Measurements from ENCODE around the gene GART. TPM values are rescaled to one million over a fixed set of nuclear protein-coding genes. Genes with fewer than 3 reads are reported as not detected.
"Not testable (repeated sequence)": the region's sequence is repeated elsewhere in the genome, so short reads cannot be mapped to it uniquely, and the experiment has no call there.

GART gene
- total and polyA plus RNA-seq, 2 experiments from 2014 or later: 54.6 to 61.8 TPM

DNA sequence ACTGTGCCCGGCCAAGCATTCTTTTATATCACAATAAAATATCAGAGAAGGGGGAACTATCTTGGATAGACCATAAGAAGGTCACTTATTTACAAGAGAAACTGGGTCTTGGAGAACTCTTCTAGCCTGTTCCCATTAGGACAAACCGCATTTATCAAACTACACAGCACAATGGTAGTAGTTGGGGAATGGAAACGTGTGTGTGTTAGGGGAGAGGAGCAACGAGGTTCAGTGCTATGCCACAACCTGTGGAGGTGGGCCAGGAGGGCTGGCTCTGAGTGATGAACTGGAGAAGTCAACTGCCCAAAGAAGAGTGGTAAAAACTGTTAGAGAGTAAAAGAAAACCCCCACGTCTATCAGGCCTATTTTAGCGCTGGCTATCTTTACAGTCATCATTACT lies 45.0 kb upstream of the GART start:
- H2AFZ ChIP-seq: no peak overlapping the region
- H3K9me3 ChIP-seq (ENCODE audit: low read depth): no peaks in the 10 kb centered on the region
- H3K9ac ChIP-seq: peak overlapping the region; percentile 91
- in situ Hi-C loops (cut with MboI): no loop called here
- H3K4me3 ChIP-seq: peak overlapping the region; percentile 83
- peaks cover 41% of the 10 kb centered on the region for H3K79me2 ChIP-seq (ENCODE audit: insufficient read depth)
- H3K4me1 ChIP-seq (ENCODE audit: insufficient read depth): peaks cover 14% of the 10 kb centered on the region
- peaks cover 35% of the 10 kb centered on the region for H3F3A ChIP-seq (ENCODE audit: insufficient read depth)
- H3K36me3 ChIP-seq (ENCODE audit: low read depth): peaks cover 19% of the 10 kb centered on the region
- 73 to 75% methylated on average over 6 of the region's 6 CpGs for WGBS, 2 experiments (ENCODE audit: low coverage in 1 of 2, low lambda C conversion rate in 2 of 2, missing lambda C conversion rate in 2 of 2)
- H3K27me3 ChIP-seq (replicated peaks; ENCODE audit: insufficient read depth): no peaks in the 10 kb centered on the region
- no peak overlapping the region for H3K27ac ChIP-seq
- H3K9me2 ChIP-seq (ENCODE audit: insufficient read depth): no peaks in the 10 kb centered on the region
- no peaks in the 10 kb centered on the region for H4K20me1 ChIP-seq (ENCODE audit: insufficient read depth)
- DNase-seq: no peak
- TF ChIP-seq EZH2phosphoT487 (IDR thresholded peaks at IDR 0.05; ENCODE audit: insufficient read depth, low read depth) (no peak), EZH2 (IDR thresholded peaks at IDR 0.05; ENCODE audit: insufficient read depth, poor library complexity, severe bottlenecking) (no peak)
- peak overlapping the region; percentile 90 for H3K4me2 ChIP-seq (ENCODE audit: unreplicated experiment)

DNA sequence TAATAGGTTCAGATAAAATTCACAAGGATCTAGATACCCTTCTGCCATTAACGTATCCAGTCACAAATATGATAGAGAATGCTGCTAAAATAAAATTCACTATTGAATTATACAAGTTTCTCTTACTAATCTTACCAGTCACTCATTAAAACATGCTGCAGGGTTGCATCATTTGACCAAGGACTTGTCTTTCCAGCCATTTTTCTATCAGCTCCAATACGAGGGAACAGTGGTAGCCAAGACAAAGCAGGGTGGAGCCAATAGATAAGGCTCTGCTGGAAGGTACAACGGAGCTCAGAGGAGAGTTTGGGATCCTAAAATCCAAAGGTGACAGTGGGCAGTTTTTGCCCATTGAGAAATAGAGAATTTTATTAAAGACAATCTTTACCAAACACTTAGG lies 42.5 kb upstream of the GART start:
- Histone ChIP-seq H3K9me2 (ENCODE audit: insufficient read depth) (no peaks in the 10 kb centered on the region), H2AFZ (no peak overlapping the region), H3K36me3 (ENCODE audit: low read depth) (peaks cover 22% of the 10 kb centered on the region), H3K9ac (no peak overlapping the region), H3K4me3 (no peak overlapping the region), H3K27me3 (replicated peaks; ENCODE audit: insufficient read depth) (no peaks in the 10 kb centered on the region), H3K4me2 (ENCODE audit: unreplicated experiment) (no peak overlapping the region), H3K9me3 (ENCODE audit: low read depth) (no peaks in the 10 kb centered on the region), H4K20me1 (ENCODE audit: insufficient read depth) (no peaks in the 10 kb centered on the region), H3K27ac (no peak overlapping the region), H3K4me1 (ENCODE audit: insufficient read depth) (peaks cover 16% of the 10 kb centered on the region), H3F3A (ENCODE audit: insufficient read depth) (peaks cover 35% of the 10 kb centered on the region), H3K79me2 (ENCODE audit: insufficient read depth) (peaks cover 41% of the 10 kb centered on the region)
- 85 to 89% methylated on average over 3 of the region's 3 CpGs for WGBS, 2 experiments (ENCODE audit: low coverage in 1 of 2, low lambda C conversion rate in 2 of 2, missing lambda C conversion rate in 2 of 2)
- no peak for DNase-seq
- in situ Hi-C loops (cut with MboI): no loop called here
- TF ChIP-seq EZH2phosphoT487 (IDR thresholded peaks at IDR 0.05; ENCODE audit: insufficient read depth, low read depth): no peak
- TF ChIP-seq EZH2 (IDR thresholded peaks at IDR 0.05; ENCODE audit: insufficient read depth, poor library complexity, severe bottlenecking): no peak

DNA sequence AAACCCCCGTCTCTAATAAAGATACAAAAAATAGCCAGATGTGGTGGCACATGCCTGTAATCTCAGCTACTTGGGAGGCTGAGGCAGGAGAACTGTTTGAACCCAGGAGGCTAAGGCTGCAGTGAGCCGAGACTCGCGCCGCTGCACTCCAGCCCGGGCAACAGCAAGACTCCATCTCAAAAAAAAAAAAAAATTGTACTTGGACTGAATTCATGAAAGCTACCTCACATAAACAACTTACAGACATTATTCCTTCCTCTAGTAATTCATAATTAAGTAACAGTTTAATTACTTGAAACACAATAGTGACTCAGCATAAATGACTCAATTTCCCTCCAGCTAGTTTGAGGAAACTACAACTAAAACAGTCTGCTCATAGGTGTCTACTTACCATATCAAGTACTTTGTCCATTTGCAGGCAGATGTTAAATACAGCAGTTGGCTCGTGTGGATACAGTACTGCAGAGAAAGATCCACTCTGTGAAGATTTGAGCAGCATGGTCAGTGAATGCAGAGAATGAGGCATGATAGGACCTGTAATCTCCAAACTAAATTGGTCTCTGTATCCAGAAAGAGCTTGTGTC lies 37.1 kb upstream of the GART start:
- Histone ChIP-seq H3K79me2 (ENCODE audit: insufficient read depth) (peaks cover 29% of the 10 kb centered on the region), H3K36me3 (ENCODE audit: low read depth) (peaks cover 44% of the 10 kb centered on the region), H4K20me1 (ENCODE audit: insufficient read depth) (0 out of 2 replicates have a peak, but pooled peaks cover 6% of the 10 kb centered on the region), H3K9me2 (ENCODE audit: insufficient read depth) (no peaks in the 10 kb centered on the region), H3K4me1 (ENCODE audit: insufficient read depth) (peaks cover 23% of the 10 kb centered on the region), H3K9me3 (ENCODE audit: low read depth) (no peaks in the 10 kb centered on the region), H3K27ac (peak overlapping the region; percentile 78), H3K27me3 (replicated peaks; ENCODE audit: insufficient read depth) (no peaks in the 10 kb centered on the region), H3K4me3 (no peak overlapping the region), H2AFZ (no peak overlapping the region), H3F3A (ENCODE audit: insufficient read depth) (peaks cover 81% of the 10 kb centered on the region), H3K9ac (peak overlapping the region; percentile 40), H3K4me2 (ENCODE audit: unreplicated experiment) (no peak overlapping the region)
- 73 to 74% methylated on average over 7 of the region's 7 CpGs for WGBS, 2 experiments (ENCODE audit: low coverage in 1 of 2, low lambda C conversion rate in 2 of 2, missing lambda C conversion rate in 2 of 2)
- no peak for TF ChIP-seq EZH2phosphoT487 (IDR thresholded peaks at IDR 0.05; ENCODE audit: insufficient read depth, low read depth)
- no peak for TF ChIP-seq EZH2 (IDR thresholded peaks at IDR 0.05; ENCODE audit: insufficient read depth, poor library complexity, severe bottlenecking)
- in situ Hi-C loops (cut with MboI): no loop called here
- DNase-seq: peak; percentile 55

DNA sequence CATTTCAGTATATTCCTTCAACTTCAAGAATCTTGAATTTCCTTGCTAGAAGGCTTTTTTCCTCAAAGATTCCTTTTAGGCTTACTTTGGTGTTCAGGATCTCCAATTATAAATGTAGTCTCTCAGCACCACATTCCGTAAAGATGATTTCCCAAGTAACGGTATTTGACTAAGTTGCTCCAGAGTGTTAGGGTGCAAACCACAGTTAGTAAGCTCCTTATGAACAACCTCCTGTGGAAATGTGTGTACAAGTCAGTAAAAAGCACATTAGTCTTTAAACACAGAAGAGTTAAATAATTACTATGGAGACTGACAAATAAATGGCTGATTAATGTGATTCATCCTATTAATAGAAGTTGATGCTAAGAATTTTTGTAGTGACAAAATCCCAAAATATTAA lies 36.3 kb upstream of the GART start:
- Histone ChIP-seq H3F3A (ENCODE audit: insufficient read depth) (peaks cover 85% of the 10 kb centered on the region), H3K9me2 (ENCODE audit: insufficient read depth) (no peaks in the 10 kb centered on the region), H3K4me3 (no peak overlapping the region), H3K4me1 (ENCODE audit: insufficient read depth) (peaks cover 23% of the 10 kb centered on the region), H3K27ac (peak overlapping the region; percentile 78), H3K9me3 (ENCODE audit: low read depth) (no peaks in the 10 kb centered on the region), H3K27me3 (replicated peaks; ENCODE audit: insufficient read depth) (no peaks in the 10 kb centered on the region), H4K20me1 (ENCODE audit: insufficient read depth) (0 out of 2 replicates have a peak, but pooled peaks cover 6% of the 10 kb centered on the region), H2AFZ (no peak overlapping the region), H3K36me3 (ENCODE audit: low read depth) (peaks cover 48% of the 10 kb centered on the region), H3K4me2 (ENCODE audit: unreplicated experiment) (no peak overlapping the region), H3K79me2 (ENCODE audit: insufficient read depth) (peaks cover 37% of the 10 kb centered on the region), H3K9ac (peak overlapping the region; percentile 40)
- in situ Hi-C loops (cut with MboI): no loop called here
- TF ChIP-seq EZH2phosphoT487 (IDR thresholded peaks at IDR 0.05; ENCODE audit: insufficient read depth, low read depth) (no peak), EZH2 (IDR thresholded peaks at IDR 0.05; ENCODE audit: insufficient read depth, poor library complexity, severe bottlenecking) (no peak)
- peak; percentile 81 for DNase-seq
- 34 to 45% methylated on average over 2 of the region's 2 CpGs for WGBS, 2 experiments (ENCODE audit: low coverage in 1 of 2, low lambda C conversion rate in 2 of 2, missing lambda C conversion rate in 2 of 2)

DNA sequence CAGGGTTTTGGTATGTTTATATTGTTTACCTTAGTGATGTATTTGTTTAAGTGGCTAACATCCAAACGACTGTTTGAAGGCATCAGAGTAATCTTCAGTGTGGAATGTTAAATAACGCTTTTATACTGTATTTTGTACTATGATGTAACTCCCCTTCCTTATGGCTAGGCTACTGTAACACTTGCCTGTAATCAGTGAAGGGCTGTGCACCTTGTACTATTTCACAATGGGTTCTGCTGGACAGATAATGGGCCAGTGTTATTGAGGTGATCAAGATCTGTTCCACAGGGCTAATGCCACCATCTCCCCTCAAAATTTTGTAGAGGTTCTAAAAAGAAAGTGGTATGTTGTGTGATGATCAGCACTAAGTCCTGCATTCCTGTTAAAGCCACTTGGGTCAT lies 34.8 kb upstream of the GART start:
- H3K9me3 ChIP-seq (ENCODE audit: low read depth); H4K20me1 ChIP-seq (ENCODE audit: insufficient read depth); H2AFZ ChIP-seq; H3K4me3 ChIP-seq; H3K27me3 ChIP-seq (replicated peaks; ENCODE audit: insufficient read depth); H3K4me2 ChIP-seq (ENCODE audit: unreplicated experiment); H3K9ac ChIP-seq; H3K9me2 ChIP-seq (ENCODE audit: insufficient read depth); in situ Hi-C loops (cut with MboI); DNase-seq: not testable (repeated sequence)
- peaks cover 49% of the 10 kb centered on the region for H3K79me2 ChIP-seq (ENCODE audit: insufficient read depth)
- peaks cover 85% of the 10 kb centered on the region for H3F3A ChIP-seq (ENCODE audit: insufficient read depth)
- H3K36me3 ChIP-seq (ENCODE audit: low read depth): peaks cover 59% of the 10 kb centered on the region
- WGBS, 2 experiments (ENCODE audit: low coverage in 1 of 2, low lambda C conversion rate in 2 of 2, missing lambda C conversion rate in 2 of 2): 45 to 56% methylated on average over 2 of the region's 2 CpGs
- H3K27ac ChIP-seq: 0 out of 2 replicates have a peak overlapping the region, but pooled peaks have one; percentile 5
- peaks cover 23% of the 10 kb centered on the region for H3K4me1 ChIP-seq (ENCODE audit: insufficient read depth)

All from GM23248 (cell line).